Fibroblast of lung (primary cell): ENCODE results near the gene ELMO1. TPM values are rescaled to one million over a fixed set of nuclear protein-coding genes. Genes with fewer than 3 reads are reported as not detected.

Experiments
- DNase-seq, 2 donors: peaks; one replicate each; pipeline versions ENCODE4 v3.0.0 to v3.0.0-alpha.2; 2010; ENCODE audit warnings: low read depth in 2 of 2
- H2AFZ ChIP-seq: 2 replicates; pipeline ENCODE4 v1.5.1; 2012; ENCODE audit warnings: low read length, control low read depth, inconsistent platforms
- H3K27ac ChIP-seq: 2 replicates; pipeline ENCODE4 v1.5.1; 2011; ENCODE audit warnings: low read length, control low read depth; ENCODE audit not compliant: insufficient read depth
- H3K27me3 ChIP-seq: 2 replicates; pipeline ENCODE4 v1.5.1; 2011; ENCODE audit warnings: mild to moderate bottlenecking, low read length; ENCODE audit not compliant: control insufficient read depth, insufficient read depth
- H3K36me3 ChIP-seq: 2 replicates; pipeline ENCODE4 v1.5.1; 2011; ENCODE audit warnings: low read length; ENCODE audit not compliant: control insufficient read depth, insufficient read depth
- H3K4me1 ChIP-seq: 2 replicates; pipeline ENCODE4 v1.5.1; 2011; ENCODE audit warnings: low read length; ENCODE audit not compliant: control insufficient read depth, insufficient read depth; ENCODE audit errors: extremely low read depth
- H3K4me2 ChIP-seq: 2 replicates; pipeline ENCODE4 v1.5.1; 2011; ENCODE audit warnings: low read length, control low read depth; ENCODE audit not compliant: insufficient read depth; ENCODE audit errors: extremely low read depth
- H3K4me3 ChIP-seq, 4 experiments: fragments of 200-600 bp in 1 of 4; sonication (generic) in 1 of 4; replicated peaks in 1 of 4; 2 replicates each; pipeline ENCODE4 v1.5.1; 2011 to 2016; ENCODE audit warnings: low read length in 4 of 4, low read depth in 3 of 4, mild to moderate bottlenecking in 3 of 4, control low read depth in 2 of 4, inconsistent platforms in 1 of 4, mixed read lengths in 1 of 4; ENCODE audit not compliant: insufficient read depth in 1 of 4; ENCODE audit errors: control extremely low read depth in 1 of 4
- H3K79me2 ChIP-seq: 2 replicates; pipeline ENCODE4 v1.5.1; 2012; ENCODE audit warnings: mild to moderate bottlenecking, low read length, inconsistent platforms; ENCODE audit not compliant: control insufficient read depth, insufficient read depth
- H3K9ac ChIP-seq: 2 replicates; pipeline ENCODE4 v1.5.1; 2011; ENCODE audit warnings: mild to moderate bottlenecking, low read length, control low read depth; ENCODE audit not compliant: insufficient read depth
- H3K9me3 ChIP-seq: 2 replicates; pipeline ENCODE4 v1.5.1; 2012; ENCODE audit warnings: low read depth, low read length; ENCODE audit not compliant: control insufficient read depth, insufficient read depth
- H4K20me1 ChIP-seq: 2 replicates; pipeline ENCODE4 v1.5.1; 2011; ENCODE audit warnings: low read length; ENCODE audit not compliant: control insufficient read depth, insufficient read depth; ENCODE audit errors: extremely low read depth
- CTCF ChIP-seq, 2 donors: IDR thresholded peaks in 1 of 2; conservative IDR thresholded peaks in 1 of 2; 1 replicate in 1 of 2; 2 replicates in 1 of 2; pipeline ENCODE4 v1.5.1; 2011 to 2012; ENCODE audit warnings: low read length in 2 of 2, control low read depth in 1 of 2, inconsistent platforms in 1 of 2, low read depth in 1 of 2, mild to moderate bottlenecking in 1 of 2
- EZH2 ChIP-seq: IDR thresholded peaks from 2 replicates; pipeline ENCODE4 v1.5.1; 2012; ENCODE audit warnings: low read length, control low read depth, mild to moderate bottlenecking; ENCODE audit errors: missing control alignments
- polyA plus RNA-seq, 2 donors: library from polyadenylated mRNA; depleted of rRNA in 1 of 2; stranded (reverse) in 1 of 2; unstranded in 1 of 2; fragments of >200 nt; gene quantifications; 2 replicates each; pipeline ENCODE4 v1.2.1, GENCODE V29; 2011 to 2012; ENCODE audit warnings: missing spikeins in 1 of 2
- total RNA-seq: library from RNA; depleted of rRNA; stranded (reverse); fragments of >200 nt; gene quantifications from 2 replicates; pipeline ENCODE4 v1.2.1, GENCODE V29; 2014

ELMO1 gene
- total and polyA plus RNA-seq, 2 donors (not counting 1 experiment from before 2014, with no cell fraction given) = 0.50 TPM; not detected in 1

DNA sequence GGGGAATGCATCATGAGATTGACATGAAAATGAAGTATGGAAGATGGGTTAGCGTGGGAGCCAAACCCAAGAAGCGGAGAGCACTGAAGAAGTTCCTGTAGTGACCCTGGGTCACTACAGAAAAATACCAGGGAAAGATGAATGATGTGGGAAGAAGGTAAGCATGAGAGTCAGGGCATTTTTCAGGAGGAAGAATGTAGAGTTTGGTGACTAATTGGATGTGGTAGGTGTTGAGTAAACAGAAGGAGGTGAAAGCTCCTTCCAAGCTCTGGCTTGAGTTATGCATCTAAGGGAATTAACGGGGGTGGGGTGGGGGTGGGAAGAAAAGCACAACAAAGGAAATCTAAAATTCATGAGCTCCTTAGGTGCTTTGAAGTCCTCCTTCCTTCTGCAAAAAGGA lies 486.3 kb downstream of the ELMO1 start:
- Histone ChIP-seq H2AFZ (no peak overlapping the region), H3K4me2 (no peak overlapping the region), H3K9ac (no peak overlapping the region), H3K27me3 (no peaks in the 10 kb centered on the region), H4K20me1 (no peaks in the 10 kb centered on the region), H3K4me3 (no peak overlapping the region), H3K27ac (no peak overlapping the region), H3K36me3 (no peaks in the 10 kb centered on the region), H3K9me3 (no peaks in the 10 kb centered on the region), H3K4me1 (no peaks in the 10 kb centered on the region), H3K79me2 (no peaks in the 10 kb centered on the region)
- peak in 1 of 2 donors; percentile 94 for DNase-seq
- TF ChIP-seq CTCF (conservative IDR thresholded peaks at IDR 0.05 in 1 of 2, IDR thresholded peaks at IDR 0.05 in 1 of 2; ENCODE audit: low read depth in 1 of 2, low read length in 2 of 2) (no peak), EZH2 (no peak)

DNA sequence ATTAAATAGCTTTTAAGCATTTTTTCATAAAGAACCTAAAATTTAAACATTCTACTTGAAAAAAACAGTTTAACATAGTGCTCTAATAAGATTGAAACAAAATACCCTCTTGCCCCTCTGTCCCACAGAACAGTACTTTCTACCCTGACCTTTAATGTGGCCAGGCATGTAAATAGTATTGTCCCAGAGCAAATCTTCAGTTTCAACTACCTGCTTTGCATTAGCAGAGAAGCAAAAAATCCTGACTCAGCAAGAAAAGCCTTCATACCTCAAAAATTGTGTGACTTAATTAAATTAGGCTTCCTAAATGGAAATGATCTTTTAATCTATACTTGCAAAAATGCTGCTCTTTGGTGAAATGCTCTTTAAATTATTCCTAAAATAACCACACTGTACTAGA lies 487.0 kb downstream of the ELMO1 start:
- H3K27ac ChIP-seq = no peak overlapping the region

DNA sequence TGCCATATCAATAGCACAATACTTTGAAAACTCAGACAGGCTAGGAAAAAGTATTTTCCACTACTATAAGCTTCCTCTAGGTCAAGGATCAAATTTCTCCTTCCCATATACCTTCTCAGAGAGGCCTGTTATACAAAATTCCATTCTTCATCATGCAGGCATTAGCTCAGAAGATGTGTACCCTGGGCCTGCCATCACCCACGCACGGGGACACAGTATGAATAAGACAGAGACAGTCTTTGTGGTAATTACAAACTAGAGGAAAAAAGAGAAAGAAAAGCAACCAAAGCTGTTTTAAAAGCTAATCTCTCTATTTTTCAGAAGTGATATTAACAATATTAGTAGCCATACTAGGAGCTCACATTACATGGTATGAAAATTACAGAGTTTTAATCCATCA lies 487.6 kb downstream of the ELMO1 start:
- Histone ChIP-seq H2AFZ (no peak overlapping the region), H3K27me3 (no peaks in the 10 kb centered on the region), H3K4me3 (no peak overlapping the region), H3K9me3 (no peaks in the 10 kb centered on the region), H3K36me3 (no peaks in the 10 kb centered on the region), H3K9ac (no peak overlapping the region), H3K4me1 (no peaks in the 10 kb centered on the region), H3K79me2 (no peaks in the 10 kb centered on the region), H3K27ac (no peak overlapping the region), H3K4me2 (no peak overlapping the region), H4K20me1 (no peaks in the 10 kb centered on the region)
- DNase-seq = peak in 1 of 2 donors; percentile 54
- TF ChIP-seq CTCF (conservative IDR thresholded peaks at IDR 0.05 in 1 of 2, IDR thresholded peaks at IDR 0.05 in 1 of 2; ENCODE audit: low read depth in 1 of 2, low read length in 2 of 2) = no peak
- no peak for TF ChIP-seq EZH2

More for the DNA sequence above, 487.0 kb downstream of the ELMO1 start:
- Histone ChIP-seq H3K4me3 (no peak overlapping the region), H3K9me3 (no peaks in the 10 kb centered on the region), H3K79me2 (no peaks in the 10 kb centered on the region), H3K4me1 (no peaks in the 10 kb centered on the region), H3K4me2 (no peak overlapping the region), H3K36me3 (no peaks in the 10 kb centered on the region), H3K9ac (no peak overlapping the region), H3K27me3 (no peaks in the 10 kb centered on the region), H4K20me1 (no peaks in the 10 kb centered on the region), H2AFZ (no peak overlapping the region)
- no peak for TF ChIP-seq CTCF (conservative IDR thresholded peaks at IDR 0.05 in 1 of 2, IDR thresholded peaks at IDR 0.05 in 1 of 2; ENCODE audit: low read depth in 1 of 2, low read length in 2 of 2)
- no peak for TF ChIP-seq EZH2
- DNase-seq = no peak
